Gastroesophageal sphincter (tissue), 4 donors: ENCODE measurements around the gene NSD2. TPM values are rescaled to one million over a fixed set of nuclear protein-coding genes. Genes with fewer than 3 reads are reported as not detected.
"Not testable (repeated sequence)": the region's sequence is repeated elsewhere in the genome, so short reads cannot be mapped to it uniquely, and the experiment has no call there.

Experiments
- ATAC-seq: fragments of 150-250 bp; one replicate; pipeline ENCODE4 v1.9.1; 2016; ENCODE audit warnings: mild to moderate bottlenecking, moderate library complexity
- H3K27ac ChIP-seq, 4 donors: fragments of 200-600 bp; sonication (generic) in 3 of 4; 1 replicate in 3 of 4; 2 replicates in 1 of 4; pipeline ENCODE4 v1.5.1; 2016 to 2019
- H3K27me3 ChIP-seq: fragments of 200-600 bp; sonication (generic); one replicate; pipeline ENCODE4 v1.5.1; 2019
- H3K36me3 ChIP-seq, 2 donors: fragments of 200-600 bp; sonication (generic); one replicate each; pipeline ENCODE4 v1.5.1; 2019; ENCODE audit warnings: control low read depth in 1 of 2
- H3K4me1 ChIP-seq, 3 donors: fragments of 200-600 bp; sonication (generic); 1 replicate in 2 of 3; 2 replicates in 1 of 3; pipeline ENCODE4 v1.5.1; 2016 to 2019; ENCODE audit warnings: control low read depth in 2 of 3
- H3K4me3 ChIP-seq, 2 donors: fragments of 200-600 bp; sonication (generic); one replicate each; pipeline ENCODE4 v1.5.1; 2019; ENCODE audit warnings: mild to moderate bottlenecking in 1 of 2, moderate library complexity in 1 of 2
- H3K9me3 ChIP-seq, 3 donors: fragments of 200-600 bp; sonication (generic); one replicate each; pipeline ENCODE4 v1.5.1; 2017 to 2019; ENCODE audit warnings: control low read depth in 2 of 3
- EP300 ChIP-seq: sonication (generic); formaldehyde crosslinking; IDR thresholded peaks from one replicate; pipeline ENCODE4 v1.6.1; 2017; ENCODE audit warnings: antibody characterized with exemption, mild to moderate bottlenecking
- POLR2A ChIP-seq, 2 donors: fragments of 450-650 bp; IDR thresholded peaks; one replicate each; pipeline ENCODE4 v1.6.1; 2017; ENCODE audit warnings: antibody characterized with exemption in 2 of 2, mild to moderate bottlenecking in 2 of 2, moderate library complexity in 1 of 2
- POLR2AphosphoS5 ChIP-seq: sonication (generic); formaldehyde crosslinking; IDR thresholded peaks from one replicate; pipeline ENCODE4 v1.6.1; 2017; ENCODE audit warnings: antibody characterized with exemption
- WGBS, 2 donors: methylation state at CpG; one replicate each; pipeline ENCODE4 v1.1.5; 2018; ENCODE audit warnings: low coverage in 1 of 2; 5-methylcytosine and 5-hydroxymethylcytosine counted together
- total RNA-seq, 4 donors: library from RNA; depleted of rRNA; stranded (reverse); fragments of >200 nt; gene quantifications; one replicate each; pipeline ENCODE4 v1.1.0, GENCODE V29; 2016
- TF ChIP-seq, protein P1 (sequence below), 4 experiments: fragments of 200-600 bp in 2 of 4; fragments of 450-650 bp in 2 of 4; sonication (generic) in 1 of 4; IDR thresholded peaks; one replicate each; pipeline ENCODE4 v1.5.1; 2017 to 2019; ENCODE audit warnings: antibody characterized with exemption in 4 of 4, mild to moderate bottlenecking in 2 of 4, moderate library complexity in 2 of 4

NSD2 gene
- total RNA-seq, 4 donors from 2014 or later, result 37.8 to 47.3 (median 39.4) TPM

DNA sequence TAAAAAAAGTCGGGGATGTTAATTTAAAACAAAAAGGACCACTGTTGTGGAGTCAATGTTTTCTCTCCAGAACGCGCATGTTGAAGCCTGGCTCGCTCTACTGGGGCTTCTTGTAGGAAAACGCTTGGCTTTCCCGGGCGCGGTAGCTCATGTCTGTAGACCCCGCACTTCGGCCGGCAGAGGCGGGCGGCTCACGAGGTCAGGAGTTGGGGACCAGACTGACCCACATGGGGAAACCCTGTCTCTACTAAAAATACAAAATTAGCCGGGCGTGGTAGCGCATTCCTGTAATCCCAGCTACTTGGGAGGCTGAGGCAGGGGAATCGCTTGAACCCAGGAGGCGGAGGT is 122.0 kb downstream of the NSD2 start:
- Histone ChIP-seq H3K27me3 (no peaks in the 10 kb centered on the region), H3K36me3 (peaks cover 0 to 66% of the 10 kb centered on the region in 2 donors), H3K4me1 (peaks cover 0 to 9% (median 0%) of the 10 kb centered on the region in 3 donors), H3K9me3 (peaks cover 0 to 15% (median 2%) of the 10 kb centered on the region in 3 donors), H3K4me3 (no peak overlapping the region), H3K27ac (no peak overlapping the region)
- no peak for TF ChIP-seq EP300
- TF ChIP-seq POLR2AphosphoS5, result no peak
- TF ChIP-seq, protein P1, sequence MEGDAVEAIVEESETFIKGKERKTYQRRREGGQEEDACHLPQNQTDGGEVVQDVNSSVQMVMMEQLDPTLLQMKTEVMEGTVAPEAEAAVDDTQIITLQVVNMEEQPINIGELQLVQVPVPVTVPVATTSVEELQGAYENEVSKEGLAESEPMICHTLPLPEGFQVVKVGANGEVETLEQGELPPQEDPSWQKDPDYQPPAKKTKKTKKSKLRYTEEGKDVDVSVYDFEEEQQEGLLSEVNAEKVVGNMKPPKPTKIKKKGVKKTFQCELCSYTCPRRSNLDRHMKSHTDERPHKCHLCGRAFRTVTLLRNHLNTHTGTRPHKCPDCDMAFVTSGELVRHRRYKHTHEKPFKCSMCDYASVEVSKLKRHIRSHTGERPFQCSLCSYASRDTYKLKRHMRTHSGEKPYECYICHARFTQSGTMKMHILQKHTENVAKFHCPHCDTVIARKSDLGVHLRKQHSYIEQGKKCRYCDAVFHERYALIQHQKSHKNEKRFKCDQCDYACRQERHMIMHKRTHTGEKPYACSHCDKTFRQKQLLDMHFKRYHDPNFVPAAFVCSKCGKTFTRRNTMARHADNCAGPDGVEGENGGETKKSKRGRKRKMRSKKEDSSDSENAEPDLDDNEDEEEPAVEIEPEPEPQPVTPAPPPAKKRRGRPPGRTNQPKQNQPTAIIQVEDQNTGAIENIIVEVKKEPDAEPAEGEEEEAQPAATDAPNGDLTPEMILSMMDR (IDR thresholded peaks at IDR 0.05), result no peak
- TF ChIP-seq POLR2A (IDR thresholded peaks at IDR 0.05), result no peak
- WGBS, 2 donors, result 61 to 68% methylated on average over 4 to 6 of the region's 19 CpGs
- no peak for ATAC-seq

- ATAC-seq, H3K4me1 ChIP-seq, H3K27ac ChIP-seq, H3K27me3 ChIP-seq, H3K4me3 ChIP-seq: not testable (repeated sequence)
- H3K9me3 ChIP-seq, result peaks cover 0 to 15% (median 2%) of the 10 kb centered on the region in 3 donors
- peaks cover 0 to 60% of the 10 kb centered on the region in 2 donors for H3K36me3 ChIP-seq
- 84 to 92% methylated on average over 2 to 12 of the region's 20 CpGs for WGBS, 2 donors
Measured at GRCh38 chr4:1993718-1994516, 122.7 kb downstream of the NSD2 start.

GRCh38 chr4:1994938-1995337 is 123.7 kb downstream of the NSD2 start:
- TF ChIP-seq EP300, result no peak
- TF ChIP-seq POLR2A (IDR thresholded peaks at IDR 0.05), result no peak

GRCh38 chr4:1996866-1997611 is 125.8 kb downstream of the NSD2 start:
- Histone ChIP-seq H3K4me3 (no peak overlapping the region), H3K36me3 (peaks cover 0 to 33% of the 10 kb centered on the region in 2 donors), H3K27ac (no peak overlapping the region), H3K27me3 (no peaks in the 10 kb centered on the region), H3K4me1 (peaks cover 0 to 5% (median 0%) of the 10 kb centered on the region in 3 donors), H3K9me3 (peaks cover 0 to 15% (median 2%) of the 10 kb centered on the region in 3 donors)
- WGBS, 2 donors, result 96 to 97% methylated on average over 2 to 3 of the region's 3 CpGs
- TF ChIP-seq, protein P1 (IDR thresholded peaks at IDR 0.05), result no peak
- no peak for TF ChIP-seq POLR2AphosphoS5
- TF ChIP-seq EP300, result no peak
- TF ChIP-seq POLR2A (IDR thresholded peaks at IDR 0.05), result no peak
- ATAC-seq, result no peak

More at GRCh38 chr4:1994938-1995337, 123.7 kb downstream of the NSD2 start:
- Histone ChIP-seq H3K27me3 (no peaks in the 10 kb centered on the region), H3K9me3 (peaks cover 0 to 15% (median 2%) of the 10 kb centered on the region in 3 donors), H3K27ac (no peak overlapping the region), H3K4me3 (no peak overlapping the region), H3K4me1 (peaks cover 0 to 9% (median 0%) of the 10 kb centered on the region in 3 donors), H3K36me3 (peaks cover 0 to 49% of the 10 kb centered on the region in 2 donors)
- WGBS, 2 donors, result 83 to 86% methylated on average over 1 of the region's 1 CpG
- no peak for ATAC-seq

DNA sequence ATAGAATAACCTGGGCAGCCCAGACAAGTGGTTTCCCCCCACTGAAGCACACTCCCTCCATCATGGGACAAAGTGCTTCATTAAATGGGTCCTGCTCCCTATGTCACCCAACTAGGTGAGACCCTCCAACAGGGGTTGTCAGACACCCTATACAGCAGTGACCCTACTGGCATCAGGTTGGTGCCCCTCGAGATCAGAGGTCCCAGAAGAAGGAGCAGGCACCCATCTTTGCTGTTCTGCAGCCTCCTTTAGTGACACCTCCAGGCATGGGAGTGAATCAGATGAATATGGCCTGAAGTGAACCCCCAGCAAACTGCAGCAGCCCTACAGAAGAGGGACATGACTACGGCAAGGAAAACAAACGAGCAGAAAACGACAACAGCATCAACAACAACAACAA is 126.5 kb downstream of the NSD2 start:
- TF ChIP-seq EP300 (no peak), POLR2A (IDR thresholded peaks at IDR 0.05) (no peak), POLR2AphosphoS5 (no peak)
- TF ChIP-seq, protein P1 (IDR thresholded peaks at IDR 0.05), result no peak
- ATAC-seq, result no peak
- WGBS, 2 donors, result 82 to 100% methylated on average over 3 of the region's 4 CpGs
- no peak overlapping the region for H3K4me3 ChIP-seq
- H3K27ac ChIP-seq, result no peak overlapping the region
- peaks cover 0 to 27% of the 10 kb centered on the region in 2 donors for H3K36me3 ChIP-seq
- no peaks in the 10 kb centered on the region for H3K4me1 ChIP-seq
- H3K27me3 ChIP-seq, result no peaks in the 10 kb centered on the region
- H3K9me3 ChIP-seq, result peaks cover 0 to 15% (median 2%) of the 10 kb centered on the region in 3 donors
